Osteocyte (in vitro differentiated cells): ENCODE measurements around the gene CNKSR2. TPM values are rescaled to one million over a fixed set of nuclear protein-coding genes. Genes with fewer than 3 reads are reported as not detected.

ENCODE experiments used
- DNase-seq: peaks from one replicate; pipeline ENCODE4 v3.0.0; 2021; ENCODE audit warnings: mixed read lengths; ENCODE audit not compliant: unreplicated experiment; ENCODE audit errors: extremely low spot score
- H3K27ac Mint-ChIP-seq: one replicate; pipeline ENCODE4 v1.8.0; 2021; ENCODE audit warnings: mild to moderate bottlenecking, mixed read lengths; ENCODE audit not compliant: unreplicated experiment
- H3K27me3 Mint-ChIP-seq: one replicate; pipeline ENCODE4 v1.8.0; 2021; ENCODE audit warnings: mixed read lengths; ENCODE audit not compliant: unreplicated experiment
- H3K36me3 Mint-ChIP-seq: one replicate; pipeline ENCODE4 v1.8.0; 2021; ENCODE audit warnings: mixed read lengths; ENCODE audit not compliant: unreplicated experiment
- H3K4me1 Mint-ChIP-seq: one replicate; pipeline ENCODE4 v1.8.0; 2021; ENCODE audit warnings: mixed read lengths; ENCODE audit not compliant: unreplicated experiment
- H3K4me3 Mint-ChIP-seq: one replicate; pipeline ENCODE4 v1.8.0; 2021; ENCODE audit warnings: mild to moderate bottlenecking, moderate library complexity, mixed read lengths; ENCODE audit not compliant: unreplicated experiment
- H3K9me3 Mint-ChIP-seq: one replicate; pipeline ENCODE4 v1.8.0; 2021; ENCODE audit warnings: mixed read lengths; ENCODE audit not compliant: unreplicated experiment
- total RNA-seq: library from RNA; stranded (reverse); gene quantifications from 2 replicates; pipeline ENCODE4 v1.2.1, GENCODE V29; 2021
- TF ChIP-seq, protein P1 (sequence below): fragments of 200-600 bp; sonication (generic); IDR thresholded peaks from 2 replicates; pipeline ENCODE4 v1.5.0; 2021; ENCODE audit warnings: antibody characterized with exemption, mild to moderate bottlenecking, moderate library complexity

Gene CNKSR2
- total RNA-seq, 1 donor from 2014 or later: 1.1 TPM

DNA sequence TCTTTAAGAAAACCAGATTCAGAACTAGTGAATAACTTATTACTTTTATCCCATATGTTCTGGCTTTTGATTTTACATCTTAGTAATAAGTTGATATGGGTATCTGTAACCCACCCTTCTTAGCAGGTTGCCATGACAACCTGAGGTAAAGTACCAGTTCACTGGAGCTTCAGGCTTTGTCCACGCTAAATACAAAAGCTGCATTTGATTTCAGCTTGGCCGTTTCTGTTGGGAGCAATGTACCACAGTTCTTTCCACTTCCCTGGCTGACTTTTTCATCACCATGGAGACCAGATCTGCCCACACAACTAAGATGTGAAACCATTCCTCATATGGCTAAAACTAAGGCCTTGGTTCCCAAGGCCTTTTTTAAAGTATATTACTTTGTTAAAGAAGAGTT, 257.8 kb downstream of the CNKSR2 start:
- Mint-ChIP-seq H3K27me3 (no peaks in the 10 kb centered on the region), H3K9me3 (peaks cover 7% of the 10 kb centered on the region), H3K4me1 (no peaks in the 10 kb centered on the region), H3K27ac (no peak overlapping the region), H3K4me3 (no peak overlapping the region), H3K36me3 (no peaks in the 10 kb centered on the region)
- no peak for DNase-seq
- TF ChIP-seq, protein P1, sequence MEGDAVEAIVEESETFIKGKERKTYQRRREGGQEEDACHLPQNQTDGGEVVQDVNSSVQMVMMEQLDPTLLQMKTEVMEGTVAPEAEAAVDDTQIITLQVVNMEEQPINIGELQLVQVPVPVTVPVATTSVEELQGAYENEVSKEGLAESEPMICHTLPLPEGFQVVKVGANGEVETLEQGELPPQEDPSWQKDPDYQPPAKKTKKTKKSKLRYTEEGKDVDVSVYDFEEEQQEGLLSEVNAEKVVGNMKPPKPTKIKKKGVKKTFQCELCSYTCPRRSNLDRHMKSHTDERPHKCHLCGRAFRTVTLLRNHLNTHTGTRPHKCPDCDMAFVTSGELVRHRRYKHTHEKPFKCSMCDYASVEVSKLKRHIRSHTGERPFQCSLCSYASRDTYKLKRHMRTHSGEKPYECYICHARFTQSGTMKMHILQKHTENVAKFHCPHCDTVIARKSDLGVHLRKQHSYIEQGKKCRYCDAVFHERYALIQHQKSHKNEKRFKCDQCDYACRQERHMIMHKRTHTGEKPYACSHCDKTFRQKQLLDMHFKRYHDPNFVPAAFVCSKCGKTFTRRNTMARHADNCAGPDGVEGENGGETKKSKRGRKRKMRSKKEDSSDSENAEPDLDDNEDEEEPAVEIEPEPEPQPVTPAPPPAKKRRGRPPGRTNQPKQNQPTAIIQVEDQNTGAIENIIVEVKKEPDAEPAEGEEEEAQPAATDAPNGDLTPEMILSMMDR: no peak

DNA sequence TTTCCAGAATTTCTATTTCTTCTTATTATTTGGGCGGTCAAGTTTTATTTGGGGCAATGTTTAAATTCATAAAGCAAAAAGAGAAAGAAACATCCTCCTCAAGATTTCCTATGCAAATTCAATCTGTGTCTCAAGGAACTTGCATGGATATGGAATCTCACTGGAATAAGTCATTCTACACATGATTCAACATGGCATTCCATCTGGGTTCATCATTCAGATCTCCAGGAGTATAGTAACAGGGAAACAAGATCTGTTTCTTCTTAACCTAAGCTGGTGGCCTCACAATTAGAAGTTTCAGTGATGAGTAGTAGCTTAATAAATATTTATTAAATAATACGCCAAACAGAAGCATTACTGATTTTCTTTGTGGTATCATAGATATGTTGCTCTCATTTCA, 264.1 kb downstream of the CNKSR2 start:
- H3K9me3 Mint-ChIP-seq: no peaks in the 10 kb centered on the region
- TF ChIP-seq, protein P1: no peak
- no peaks in the 10 kb centered on the region for H3K27me3 Mint-ChIP-seq
- H3K4me3 Mint-ChIP-seq: no peak overlapping the region
- no peaks in the 10 kb centered on the region for H3K36me3 Mint-ChIP-seq
- no peak for DNase-seq
- H3K27ac Mint-ChIP-seq: no peak overlapping the region
- no peaks in the 10 kb centered on the region for H3K4me1 Mint-ChIP-seq

DNA sequence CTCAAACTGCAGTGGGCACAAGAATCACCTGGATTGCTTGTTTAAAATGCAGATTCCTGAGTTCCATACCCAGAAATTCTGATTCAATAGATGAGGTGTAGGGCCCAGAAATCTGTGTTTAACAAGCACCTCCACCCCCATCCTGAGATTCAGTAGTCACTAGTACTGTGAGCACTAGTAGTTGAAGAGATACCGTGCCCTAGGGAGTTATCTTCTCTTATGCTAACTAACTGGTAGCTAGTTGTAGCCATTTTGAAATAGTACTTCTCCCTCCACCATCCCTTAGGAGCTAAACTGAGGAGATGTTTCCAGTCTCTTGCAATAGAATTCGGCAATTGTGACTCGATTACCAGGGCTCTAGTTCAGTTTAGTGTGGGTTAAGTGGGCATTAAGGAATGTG, 265.6 kb downstream of the CNKSR2 start:
- Mint-ChIP-seq H3K9me3 (no peaks in the 10 kb centered on the region), H3K4me1 (no peaks in the 10 kb centered on the region), H3K4me3 (no peak overlapping the region), H3K27me3 (no peaks in the 10 kb centered on the region), H3K36me3 (no peaks in the 10 kb centered on the region), H3K27ac (no peak overlapping the region)
- no peak for DNase-seq
- TF ChIP-seq, protein P1: no peak

DNA sequence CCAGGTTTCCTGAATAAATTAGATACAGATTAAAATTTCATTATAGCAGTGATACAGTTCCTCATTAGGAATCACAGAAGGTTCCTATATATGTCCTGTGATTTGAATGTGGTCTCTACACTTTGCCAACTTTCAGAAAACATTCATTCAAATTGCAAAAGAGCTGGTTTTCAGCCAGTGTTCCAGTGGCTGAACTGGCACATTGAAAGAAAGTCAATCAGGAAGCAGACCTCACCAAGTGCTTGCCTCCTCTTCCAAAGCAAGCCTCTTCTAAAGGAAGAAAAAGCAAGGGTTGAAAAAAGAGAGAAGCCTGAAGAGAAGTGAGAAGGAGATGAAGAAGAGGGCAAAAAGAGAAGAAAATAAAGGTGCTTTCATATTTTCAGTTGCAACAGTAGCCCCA, 271.2 kb downstream of the CNKSR2 start:
- TF ChIP-seq, protein P1: no peak
- H3K27ac Mint-ChIP-seq: no peak overlapping the region
- H3K36me3 Mint-ChIP-seq: no peaks in the 10 kb centered on the region
- no peak overlapping the region for H3K4me3 Mint-ChIP-seq
- DNase-seq: no peak
- H3K9me3 Mint-ChIP-seq: no peaks in the 10 kb centered on the region
- no peaks in the 10 kb centered on the region for H3K27me3 Mint-ChIP-seq
- H3K4me1 Mint-ChIP-seq: no peaks in the 10 kb centered on the region

DNA sequence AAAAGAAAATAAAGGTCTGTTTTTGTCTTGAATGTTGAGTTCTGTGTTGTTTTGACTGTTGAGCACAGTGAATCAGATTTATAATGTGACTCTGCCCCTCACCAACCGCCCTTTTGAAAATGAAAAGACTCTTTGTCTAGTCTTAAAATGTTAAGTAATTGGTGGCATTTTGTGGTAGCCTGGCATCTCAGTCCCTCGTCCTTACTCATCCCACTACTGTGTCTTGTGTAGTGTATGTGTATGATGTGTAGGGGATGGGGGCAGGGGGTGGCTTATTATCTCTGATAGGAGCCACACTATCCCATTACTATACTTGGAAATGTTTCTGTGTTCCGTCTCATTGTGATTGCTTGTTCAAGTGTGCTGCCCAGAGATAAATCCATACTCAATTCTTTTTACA, 271.7 kb downstream of the CNKSR2 start:
- Mint-ChIP-seq H3K4me1 (no peaks in the 10 kb centered on the region), H3K4me3 (no peak overlapping the region), H3K27ac (no peak overlapping the region), H3K27me3 (no peaks in the 10 kb centered on the region), H3K36me3 (no peaks in the 10 kb centered on the region), H3K9me3 (no peaks in the 10 kb centered on the region)
- no peak for DNase-seq
- TF ChIP-seq, protein P1: no peak
